GM12873 (cell line): ENCODE data around the gene GCM1.

Experiments used
- TF ChIP-seq, protein P1 (sequence below): IDR thresholded peaks from 2 replicates; pipeline ENCODE4 v1.5.1; 2012; ENCODE audit warnings: low read depth, mild to moderate bottlenecking, moderate library complexity, low read length, control low read depth; ENCODE audit not compliant: insufficient read depth; ENCODE audit errors: missing control alignments

The GCM1 gene

DNA sequence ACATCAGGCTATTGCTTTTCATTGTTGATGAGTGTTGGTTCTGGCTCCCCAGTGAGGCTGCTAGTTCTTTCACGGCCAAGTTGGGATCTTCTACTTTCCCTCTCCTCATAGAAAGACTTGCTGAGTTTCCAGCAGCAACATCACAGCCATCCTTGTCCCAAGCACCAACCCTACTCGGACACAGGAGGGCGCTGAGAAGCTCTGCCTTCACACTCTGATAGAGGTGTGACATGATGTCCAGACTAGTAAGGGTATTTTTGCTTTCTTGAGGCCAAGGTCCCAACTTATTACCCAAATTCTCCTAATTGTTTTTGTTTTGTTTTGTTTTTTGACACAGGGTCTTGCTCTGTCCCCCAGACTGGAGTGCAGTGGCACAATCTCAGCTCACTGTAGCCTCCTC, 3.0 kb upstream of the GCM1 start:
- TF ChIP-seq, protein P1, sequence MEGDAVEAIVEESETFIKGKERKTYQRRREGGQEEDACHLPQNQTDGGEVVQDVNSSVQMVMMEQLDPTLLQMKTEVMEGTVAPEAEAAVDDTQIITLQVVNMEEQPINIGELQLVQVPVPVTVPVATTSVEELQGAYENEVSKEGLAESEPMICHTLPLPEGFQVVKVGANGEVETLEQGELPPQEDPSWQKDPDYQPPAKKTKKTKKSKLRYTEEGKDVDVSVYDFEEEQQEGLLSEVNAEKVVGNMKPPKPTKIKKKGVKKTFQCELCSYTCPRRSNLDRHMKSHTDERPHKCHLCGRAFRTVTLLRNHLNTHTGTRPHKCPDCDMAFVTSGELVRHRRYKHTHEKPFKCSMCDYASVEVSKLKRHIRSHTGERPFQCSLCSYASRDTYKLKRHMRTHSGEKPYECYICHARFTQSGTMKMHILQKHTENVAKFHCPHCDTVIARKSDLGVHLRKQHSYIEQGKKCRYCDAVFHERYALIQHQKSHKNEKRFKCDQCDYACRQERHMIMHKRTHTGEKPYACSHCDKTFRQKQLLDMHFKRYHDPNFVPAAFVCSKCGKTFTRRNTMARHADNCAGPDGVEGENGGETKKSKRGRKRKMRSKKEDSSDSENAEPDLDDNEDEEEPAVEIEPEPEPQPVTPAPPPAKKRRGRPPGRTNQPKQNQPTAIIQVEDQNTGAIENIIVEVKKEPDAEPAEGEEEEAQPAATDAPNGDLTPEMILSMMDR = peak; percentile 67

DNA sequence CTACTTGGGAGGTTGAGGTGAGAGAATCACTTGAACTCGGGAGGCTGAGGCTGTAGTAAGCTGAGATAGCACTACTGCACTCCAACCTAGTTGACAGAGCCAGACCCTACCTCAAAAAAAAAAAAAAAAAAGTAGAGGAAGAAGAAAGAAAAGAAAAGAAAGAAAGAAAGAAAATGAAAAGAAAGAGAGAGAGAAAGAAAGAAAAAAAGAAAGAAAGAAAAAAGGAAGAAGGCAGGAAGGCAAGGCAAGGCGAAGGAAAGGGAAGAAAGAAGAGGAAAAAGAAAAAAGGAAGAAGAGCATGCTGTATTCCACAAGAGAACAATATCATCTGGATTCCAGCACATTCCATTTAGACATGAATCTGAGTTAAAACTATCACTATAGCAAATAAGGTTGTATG, 3.8 kb downstream of the GCM1 start:
- TF ChIP-seq, protein P1 = no peak

DNA sequence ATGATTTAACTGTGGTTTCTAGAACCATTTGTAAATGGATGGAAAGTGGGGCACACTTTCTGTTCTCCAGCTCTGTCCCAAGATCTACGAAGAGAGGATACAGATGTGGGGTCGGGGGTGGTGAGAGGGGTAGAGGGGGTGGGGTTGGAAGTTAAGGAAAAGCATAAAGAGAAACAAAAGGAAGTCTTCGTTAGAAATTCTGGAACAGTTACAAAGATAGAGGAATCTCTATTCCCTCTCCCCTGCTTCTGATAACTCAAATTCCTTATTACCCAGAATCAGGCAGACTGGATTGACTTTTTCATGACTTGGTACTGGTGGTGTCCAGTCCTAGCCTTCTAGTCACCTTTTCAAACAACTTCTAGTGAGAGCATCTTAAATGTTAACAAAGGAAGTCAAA, 4.9 kb downstream of the GCM1 start:
- TF ChIP-seq, protein P1 = no peak

DNA sequence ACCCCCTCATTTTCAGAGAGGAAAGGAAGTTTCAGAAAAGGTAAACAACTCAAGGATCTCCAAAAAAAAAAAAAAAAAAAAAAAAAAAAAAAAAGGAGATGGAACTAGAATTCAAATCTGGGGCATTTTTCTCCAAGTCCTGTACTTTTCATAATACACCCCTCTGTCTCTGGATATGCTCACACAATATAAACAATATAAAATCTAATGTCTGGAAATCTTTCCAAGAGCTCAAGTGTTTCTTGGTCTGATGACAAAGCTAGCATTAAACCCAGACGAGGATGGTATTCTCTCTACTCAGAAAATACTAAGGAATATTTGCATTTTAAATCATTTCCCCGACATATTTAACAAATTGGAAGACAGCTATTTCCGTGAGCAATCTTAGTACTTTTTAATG, 5.8 kb downstream of the GCM1 start:
- TF ChIP-seq, protein P1 = no peak

DNA sequence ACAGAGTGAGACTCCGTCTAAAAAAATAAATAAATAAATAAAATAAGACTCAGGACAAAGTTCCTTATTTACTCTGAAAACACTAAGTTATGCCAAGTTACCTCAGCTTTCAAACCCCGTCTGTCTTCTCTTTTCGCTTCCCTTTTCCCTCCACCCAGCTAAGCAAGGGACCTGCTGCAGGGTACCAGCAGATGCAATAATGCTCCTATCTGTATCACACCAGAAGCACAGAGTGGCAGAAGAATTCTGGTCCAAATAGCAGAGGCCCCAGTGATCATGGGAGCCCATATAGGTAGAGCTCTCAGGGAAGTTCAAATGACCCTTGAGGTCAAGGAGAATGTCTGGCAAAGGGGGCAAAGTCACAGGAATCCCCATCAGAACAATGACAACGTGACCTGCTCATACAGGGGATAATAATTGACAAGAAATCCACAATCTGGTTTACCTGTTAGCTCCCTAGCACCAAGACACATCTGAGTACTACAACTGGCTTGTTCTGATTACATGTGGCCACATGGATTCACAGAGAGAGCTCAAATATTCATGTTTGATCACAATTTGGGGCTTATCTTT, 8.7 kb downstream of the GCM1 start:
- TF ChIP-seq, protein P1 = no peak

DNA sequence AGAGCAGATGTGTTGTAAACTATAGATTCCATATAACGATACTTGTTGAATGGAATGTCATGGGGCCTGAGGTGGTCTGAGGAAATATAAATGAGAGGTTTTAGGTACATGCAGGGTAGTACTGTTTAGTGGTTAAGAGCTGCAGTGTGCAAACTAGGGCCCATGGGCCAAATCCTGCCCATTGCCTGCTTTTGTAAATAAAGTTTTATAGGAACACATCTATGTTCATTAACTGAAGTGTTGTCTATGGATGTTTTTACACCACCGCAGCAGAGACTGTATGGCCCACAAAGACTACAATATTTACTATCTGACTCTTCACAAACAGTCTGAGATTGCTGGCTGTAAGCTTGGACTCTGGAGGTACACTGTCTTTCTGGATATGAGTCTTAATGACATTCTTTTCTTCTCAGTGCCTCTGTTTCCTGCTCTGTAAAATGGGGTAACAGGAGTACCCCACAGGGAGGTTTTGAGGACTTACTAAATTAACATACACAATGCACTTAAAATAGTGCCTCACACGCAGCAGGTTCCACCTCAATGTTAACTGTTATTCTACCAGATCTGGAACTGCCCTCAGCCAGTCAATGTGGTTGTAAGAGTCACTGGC, 12.5 kb downstream of the GCM1 start:
- TF ChIP-seq, protein P1 = no peak

DNA sequence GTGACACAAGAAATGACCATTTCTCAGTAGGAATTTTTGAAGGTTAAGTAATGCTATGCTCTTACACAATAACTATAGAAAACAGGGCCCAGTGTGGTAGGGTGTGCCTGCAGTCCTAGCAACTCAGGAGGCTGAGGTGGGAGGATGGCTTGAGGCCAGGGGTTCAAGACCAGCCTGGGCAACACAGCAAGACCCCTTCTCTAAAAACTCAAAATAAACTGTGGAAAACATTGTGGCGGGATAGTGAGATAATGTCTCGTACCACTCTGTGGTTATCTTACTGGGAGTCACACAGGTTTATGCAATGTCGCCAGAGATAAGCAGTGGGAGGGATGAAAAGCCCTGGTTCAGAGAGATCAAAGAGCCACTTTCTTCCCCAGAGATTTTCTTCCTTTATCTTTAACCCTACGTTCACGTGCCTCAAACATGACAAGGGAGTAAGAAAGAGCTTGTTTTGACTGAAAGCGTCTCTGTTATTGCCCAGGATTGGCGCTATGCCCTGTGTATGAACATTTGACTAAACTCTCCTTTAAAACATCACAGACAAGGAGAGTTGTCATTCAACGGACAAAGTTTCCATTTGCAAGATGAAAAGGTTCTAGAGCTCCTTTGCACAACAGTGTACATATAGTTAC, 13.9 kb downstream of the GCM1 start:
- TF ChIP-seq, protein P1 = no peak
